RWPE2 (cell line): ENCODE results near the gene RASGRP1.

Source experiments
- ATAC-seq: fragments of 200-7000 bp; cut with Tn5 transposase; 3 replicates; pipeline ENCODE4 v1.9.1; 2021; ENCODE audit warnings: low read depth
- DNase-seq: peaks from one replicate; pipeline ENCODE4 v3.0.0-alpha.2; 2020; ENCODE audit warnings: low spot score
- H3K27ac ChIP-seq: fragments of 450-650 bp; 2 replicates; pipeline ENCODE4 v1.5.1; 2017; ENCODE audit warnings: mild to moderate bottlenecking; ENCODE audit not compliant: poor library complexity, severe bottlenecking
- H3K27me3 ChIP-seq: fragments of 250-450 bp; sonication (Bioruptor Pico); 2 replicates; pipeline ENCODE4 v1.5.1; 2021; ENCODE audit warnings: mild to moderate bottlenecking, moderate library complexity; ENCODE audit not compliant: insufficient read depth, poor library complexity, severe bottlenecking
- H3K36me3 ChIP-seq: fragments of 250-450 bp; sonication (Bioruptor Pico); 2 replicates; pipeline ENCODE4 v1.5.1; 2020; ENCODE audit warnings: low read depth, mild to moderate bottlenecking, moderate library complexity
- H3K4me1 ChIP-seq: fragments of 250-450 bp; sonication (Bioruptor Pico); 2 replicates; pipeline ENCODE4 v1.5.1; 2021; ENCODE audit warnings: mild to moderate bottlenecking, moderate library complexity; ENCODE audit not compliant: insufficient read depth, poor library complexity, severe bottlenecking
- H3K4me3 ChIP-seq: fragments of 250-450 bp; sonication (Bioruptor Pico); 2 replicates; pipeline ENCODE4 v1.5.1; 2021; ENCODE audit warnings: mild to moderate bottlenecking, moderate library complexity; ENCODE audit not compliant: severe bottlenecking
- H3K9me3 ChIP-seq: fragments of 250-450 bp; sonication (Bioruptor Pico); 2 replicates; pipeline ENCODE4 v1.5.1; 2021; ENCODE audit warnings: mild to moderate bottlenecking, moderate library complexity; ENCODE audit not compliant: severe bottlenecking
- CTCF ChIP-seq: fragments of 450-650 bp; IDR thresholded peaks from one replicate; pipeline ENCODE4 v1.5.1; 2017; ENCODE audit warnings: mild to moderate bottlenecking, moderate library complexity; ENCODE audit not compliant: poor library complexity, severe bottlenecking

The RASGRP1 gene

GRCh38 chr15:38460543-38460942 lies 104.1 kb downstream of the RASGRP1 start:
- no peaks in the 10 kb centered on the region for H3K9me3 ChIP-seq
- ATAC-seq (no peak), DNase-seq (no peak)
- no peak overlapping the region for H3K27ac ChIP-seq
- peaks cover 3% of the 10 kb centered on the region for H3K4me1 ChIP-seq
- H3K27me3 ChIP-seq: no peaks in the 10 kb centered on the region
- TF ChIP-seq CTCF: no peak
- peaks cover 24% of the 10 kb centered on the region for H3K36me3 ChIP-seq
- no peak overlapping the region for H3K4me3 ChIP-seq

- Histone ChIP-seq H3K27ac (no peak overlapping the region), H3K27me3 (no peaks in the 10 kb centered on the region), H3K4me3 (no peak overlapping the region), H3K4me1 (peaks cover 6% of the 10 kb centered on the region), H3K36me3 (peaks cover 13% of the 10 kb centered on the region), H3K9me3 (no peaks in the 10 kb centered on the region)
- TF ChIP-seq CTCF: no peak
- ATAC-seq (no peak), DNase-seq (no peak)
These were observed 105.1 kb downstream of the RASGRP1 start for GRCh38 chr15:38459480-38459879.

GRCh38 chr15:38458646-38459045 lies 106.0 kb downstream of the RASGRP1 start:
- ATAC-seq (no peak), DNase-seq (no peak)
- H3K4me1 ChIP-seq: peaks cover 7% of the 10 kb centered on the region
- H3K4me3 ChIP-seq: no peak overlapping the region
- no peak for TF ChIP-seq CTCF
- H3K27ac ChIP-seq: no peak overlapping the region
- no peaks in the 10 kb centered on the region for H3K27me3 ChIP-seq
- peaks cover 5% of the 10 kb centered on the region; the same call in 1 of the 2 replicates for H3K36me3 ChIP-seq
- peaks cover under 1% of the 10 kb centered on the region for H3K9me3 ChIP-seq

- no peak for TF ChIP-seq CTCF
- H3K4me1 ChIP-seq: peaks cover 11% of the 10 kb centered on the region
- DNase-seq (no peak), ATAC-seq (no peak)
- H3K36me3 ChIP-seq: peaks cover 4% of the 10 kb centered on the region; the same call in 1 of the 2 replicates
- H3K9me3 ChIP-seq: peaks cover 2% of the 10 kb centered on the region
- H3K4me3 ChIP-seq: peak overlapping the region; percentile 89
- H3K27ac ChIP-seq: no peak overlapping the region
- no peaks in the 10 kb centered on the region for H3K27me3 ChIP-seq
These were observed 109.5 kb downstream of the RASGRP1 start for GRCh38 chr15:38455092-38455491.

GRCh38 chr15:38454696-38455090 lies 109.9 kb downstream of the RASGRP1 start:
- peak overlapping the region; percentile 89 for H3K4me3 ChIP-seq
- H3K36me3 ChIP-seq: peaks cover 4% of the 10 kb centered on the region; the same call in 1 of the 2 replicates
- ATAC-seq (0 out of 3 replicates have a peak, but pooled peaks have one; percentile 4), DNase-seq (no peak)
- peaks cover 2% of the 10 kb centered on the region for H3K9me3 ChIP-seq
- no peaks in the 10 kb centered on the region for H3K27me3 ChIP-seq
- H3K27ac ChIP-seq: peak overlapping the region; percentile 65
- no peak for TF ChIP-seq CTCF
- peaks cover 11% of the 10 kb centered on the region for H3K4me1 ChIP-seq
